SW480 (cell line): ENCODE data around the gene EXOC6.

Experiments
- DNase-seq: peaks from one replicate; pipeline ENCODE4 v3.0.0-alpha.2; 2016; ENCODE audit warnings: low spot score

The EXOC6 gene

GRCh38 chr10:93064874-93065660 lies 216.7 kb downstream of the EXOC6 start:
- DNase-seq = no peak

GRCh38 chr10:93065675-93066543 lies 217.6 kb downstream of the EXOC6 start:
- DNase-seq = no peak

- no peak for DNase-seq
Measured at GRCh38 chr10:93066544-93066913, 218.2 kb downstream of the EXOC6 start.

GRCh38 chr10:93067443-93068365 lies 219.4 kb downstream of the EXOC6 start:
- DNase-seq = no peak

- DNase-seq = no peak
Measured at GRCh38 chr10:93068411-93069244, 220.3 kb downstream of the EXOC6 start.

- DNase-seq = no peak
Measured at GRCh38 chr10:93069245-93069561, 220.9 kb downstream of the EXOC6 start.

GRCh38 chr10:93070378-93071176 lies 222.3 kb downstream of the EXOC6 start:
- no peak for DNase-seq

GRCh38 chr10:93071177-93071472 lies 222.8 kb downstream of the EXOC6 start:
- DNase-seq = no peak

GRCh38 chr10:93071674-93072224 lies 223.4 kb downstream of the EXOC6 start:
- peak; percentile 62 for DNase-seq

- peak; percentile 58 for DNase-seq
Measured at GRCh38 chr10:93072225-93072712, 223.9 kb downstream of the EXOC6 start.

GRCh38 chr10:93072713-93073538 lies 224.6 kb downstream of the EXOC6 start:
- DNase-seq = no peak

GRCh38 chr10:93073539-93074146 lies 225.3 kb downstream of the EXOC6 start, which contains the start of gene CYP26A1:
CYP26A1 (plus strand) TSS chr10:93073893; CDS start chr10:93073935, 42 bp downstream.
- DNase-seq = peak; percentile 50

GRCh38 chr10:93074147-93074596 lies 225.9 kb downstream of the EXOC6 start:
- DNase-seq = peak; percentile 23

- DNase-seq = no peak
Measured at GRCh38 chr10:93074597-93075368, 226.5 kb downstream of the EXOC6 start.

GRCh38 chr10:93075369-93076221 lies 227.3 kb downstream of the EXOC6 start:
- DNase-seq = no peak

GRCh38 chr10:93076871-93077270 lies 228.6 kb downstream of the EXOC6 start:
- DNase-seq = no peak

GRCh38 chr10:93077860-93078337 lies 229.6 kb downstream of the EXOC6 start:
- DNase-seq = no peak
